IgD-negative memory B cell (primary cell): ENCODE data around the gene NRXN2. TPM values are rescaled to one million over a fixed set of nuclear protein-coding genes. Genes with fewer than 3 reads are reported as not detected.
"Not testable (repeated sequence)": the region's sequence is repeated elsewhere in the genome, so short reads cannot be mapped to it uniquely, and the experiment has no call there.

ENCODE experiments used
- H3K27ac Mint-ChIP-seq, 3 donors: one replicate each; pipeline ENCODE4 v1.8.0; 2020 to 2022; ENCODE audit warnings: mild to moderate bottlenecking in 3 of 3, mixed read lengths in 3 of 3, moderate library complexity in 1 of 3
- H3K27me3 Mint-ChIP-seq: one replicate; pipeline ENCODE4 v1.8.0; 2021; ENCODE audit warnings: mixed read lengths
- H3K36me3 Mint-ChIP-seq: one replicate; pipeline ENCODE4 v1.8.0; 2020; ENCODE audit warnings: mild to moderate bottlenecking, mixed read lengths
- H3K4me1 Mint-ChIP-seq, 3 donors: one replicate each; pipeline ENCODE4 v1.8.0; 2020 to 2022; ENCODE audit warnings: mixed read lengths in 3 of 3, mild to moderate bottlenecking in 1 of 3
- H3K4me3 Mint-ChIP-seq, 4 donors: one replicate each; pipeline ENCODE4 v1.8.0; 2020 to 2022; ENCODE audit warnings: mild to moderate bottlenecking in 4 of 4, mixed read lengths in 4 of 4, moderate library complexity in 3 of 4
- H3K9me3 Mint-ChIP-seq, 3 donors: one replicate each; pipeline ENCODE4 v1.8.0; 2020 to 2021; ENCODE audit warnings: mixed read lengths in 3 of 3, mild to moderate bottlenecking in 1 of 3
- polyA plus RNA-seq: library from polyadenylated mRNA; unstranded; fragments of 300-500 nt; fragmentation: Illumina TruSeq; gene quantifications from one replicate; pipeline ENCODE4 v1.2.3, GENCODE V29; 2021

NRXN2 gene
- polyA plus RNA-seq, 1 donor from 2014 or later, result not detected

- Mint-ChIP-seq H3K9me3 (no peaks in the 10 kb centered on the region), H3K27me3 (peaks cover 7% of the 10 kb centered on the region), H3K4me1 (peaks cover 0 to 4% (median 3%) of the 10 kb centered on the region in 3 donors), H3K36me3 (no peaks in the 10 kb centered on the region), H3K27ac (no peak overlapping the region), H3K4me3 (no peak overlapping the region)
Observed at GRCh38 chr11:64569300-64569970, 153.6 kb downstream of the NRXN2 start.

GRCh38 chr11:64568584-64569140 is 154.3 kb downstream of the NRXN2 start:
- no peak overlapping the region for H3K4me3 Mint-ChIP-seq
- H3K4me1 Mint-ChIP-seq, result peaks cover 0 to 4% (median 3%) of the 10 kb centered on the region in 3 donors
- peaks cover 6% of the 10 kb centered on the region for H3K27me3 Mint-ChIP-seq
- no peaks in the 10 kb centered on the region for H3K9me3 Mint-ChIP-seq
- H3K36me3 Mint-ChIP-seq, result no peaks in the 10 kb centered on the region
- no peak overlapping the region for H3K27ac Mint-ChIP-seq

DNA sequence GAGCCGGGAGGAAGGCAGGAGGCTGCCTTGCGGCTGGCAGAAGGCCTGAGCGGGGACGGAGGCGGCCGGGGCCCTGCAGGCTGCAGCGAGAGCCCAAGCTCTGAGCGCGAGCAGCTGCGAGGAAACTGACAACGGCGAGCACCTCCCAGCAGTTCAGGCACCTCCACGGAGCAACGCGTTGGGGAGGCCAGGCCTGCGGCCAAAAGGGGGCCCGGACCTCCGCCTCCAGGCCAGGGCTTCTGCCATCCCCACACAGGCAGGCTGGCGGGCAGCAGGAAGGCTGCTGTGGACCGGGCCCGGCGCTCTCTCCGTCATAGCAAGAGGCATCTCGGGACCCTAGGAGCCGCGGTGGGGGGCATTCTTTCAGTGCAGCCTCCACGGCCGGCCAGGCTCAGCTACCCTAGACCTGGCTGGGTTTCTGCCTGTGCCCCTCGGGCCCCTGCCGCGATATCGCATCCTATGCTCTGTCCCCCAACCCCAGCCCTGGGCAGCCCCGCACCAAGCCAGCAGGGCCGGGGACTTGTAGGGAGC is 154.9 kb downstream of the NRXN2 start:
- Mint-ChIP-seq H3K9me3 (no peaks in the 10 kb centered on the region), H3K27me3 (peaks cover 6% of the 10 kb centered on the region), H3K4me3 (no peak overlapping the region), H3K4me1 (peaks cover 0 to 4% (median 3%) of the 10 kb centered on the region in 3 donors), H3K27ac (no peak overlapping the region), H3K36me3 (no peaks in the 10 kb centered on the region)

DNA sequence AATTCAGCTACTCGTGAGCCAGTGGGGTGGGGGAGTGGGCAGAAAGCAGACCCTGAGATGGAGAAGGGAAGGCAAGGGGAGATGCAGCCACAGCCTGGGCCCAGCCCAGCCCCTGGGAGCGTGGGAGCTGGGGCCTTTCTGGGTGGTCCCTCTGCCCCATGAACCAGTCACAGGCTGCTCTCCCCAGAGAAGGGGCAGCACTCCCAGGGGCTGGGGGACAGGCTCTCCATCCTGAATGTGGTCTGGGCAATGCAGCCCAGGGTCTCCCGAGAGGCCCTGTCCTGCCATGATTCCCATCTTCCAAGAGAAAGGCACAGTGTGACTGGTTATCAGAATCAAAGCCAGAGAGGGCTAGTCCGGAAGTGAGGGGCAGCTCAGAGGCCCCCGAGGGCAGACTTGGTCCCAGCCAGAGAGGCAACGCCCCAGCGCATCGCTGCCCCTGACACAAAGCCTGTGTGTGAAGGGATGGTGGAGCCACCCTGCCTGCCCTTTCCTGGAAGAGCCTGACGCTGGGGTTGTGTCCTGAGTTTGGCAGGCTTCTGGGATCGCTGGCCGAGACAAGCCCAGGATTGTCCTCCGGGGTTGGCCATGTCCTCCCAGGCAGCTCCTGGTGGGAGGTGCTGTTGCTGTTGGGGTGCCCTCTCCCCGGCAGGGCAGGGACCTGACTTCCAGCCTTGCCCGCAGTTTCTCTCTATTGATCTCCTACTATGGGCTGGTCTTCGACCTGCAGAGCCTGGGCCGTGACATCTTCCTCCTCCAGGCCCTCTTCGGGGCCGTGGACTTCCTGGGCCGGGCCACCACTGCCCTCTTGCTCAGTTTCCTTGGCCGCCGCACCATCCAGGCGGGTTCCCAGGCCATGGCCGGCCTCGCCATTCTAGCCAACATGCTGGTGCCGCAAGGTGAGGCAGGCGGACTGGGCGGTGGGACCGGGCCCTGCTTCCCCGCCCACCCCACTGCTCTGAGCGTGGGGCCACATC is 155.8 kb downstream of the NRXN2 start:
- Mint-ChIP-seq H3K27ac (peak overlapping the region in 1 of 3 donors; percentile 69), H3K4me3 (no peak overlapping the region), H3K27me3 (no peaks in the 10 kb centered on the region), H3K9me3 (no peaks in the 10 kb centered on the region), H3K4me1 (peaks cover 0 to 4% (median 3%) of the 10 kb centered on the region in 3 donors), H3K36me3 (no peaks in the 10 kb centered on the region)

DNA sequence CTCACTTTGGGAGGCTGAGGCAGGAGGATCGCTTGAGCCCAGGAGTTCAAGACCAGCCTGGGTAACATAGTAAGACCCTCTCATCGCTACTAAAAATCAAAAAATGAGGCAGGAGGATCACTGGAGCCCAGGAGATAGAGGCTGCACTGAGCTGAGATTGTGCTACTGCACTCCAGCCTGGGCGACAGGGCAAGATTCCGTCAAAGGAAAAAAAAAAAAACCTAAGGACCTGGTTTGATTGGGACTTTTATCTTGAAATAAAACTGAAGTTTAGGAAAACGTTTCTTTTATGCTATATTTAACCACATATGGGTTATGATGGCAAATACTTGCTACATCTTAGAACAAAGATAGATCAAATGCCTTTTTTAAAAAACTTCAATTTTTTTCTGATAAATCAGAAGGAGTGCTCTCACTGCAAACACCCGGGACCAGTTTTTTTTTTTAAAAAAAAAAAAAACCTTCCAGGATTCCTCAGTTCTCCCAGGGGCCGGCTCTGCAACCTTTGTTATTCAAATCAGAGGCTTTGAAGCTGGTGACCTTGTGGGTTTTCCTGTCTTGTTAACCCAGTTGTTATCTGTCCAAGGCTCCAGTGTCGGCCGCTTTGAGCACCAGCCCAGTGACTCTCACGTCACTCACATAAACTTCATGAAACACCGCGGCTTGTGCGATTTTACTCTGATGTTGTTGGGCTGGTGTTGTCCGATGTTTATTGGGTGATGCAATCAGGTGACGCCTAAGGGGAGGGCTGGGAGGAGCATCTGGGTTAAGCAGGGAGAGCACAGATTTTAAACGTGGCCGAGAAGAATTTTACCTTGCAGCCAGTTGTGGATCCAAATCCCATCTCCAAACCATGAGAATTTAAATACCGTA is 156.7 kb downstream of the NRXN2 start:
- Mint-ChIP-seq H3K27ac (peak overlapping the region in 1 of 3 donors; percentile 69), H3K4me3 (no peak overlapping the region), H3K36me3 (no peaks in the 10 kb centered on the region), H3K9me3 (no peaks in the 10 kb centered on the region), H3K27me3 (no peaks in the 10 kb centered on the region), H3K4me1 (peaks cover 0 to 4% (median 3%) of the 10 kb centered on the region in 3 donors)

GRCh38 chr11:64564947-64565889 is 157.8 kb downstream of the NRXN2 start:
- Mint-ChIP-seq H3K4me3 (peak overlapping the region in 1 of 4 donors; percentile 41), H3K27me3 (peaks cover 3% of the 10 kb centered on the region), H3K9me3 (no peaks in the 10 kb centered on the region), H3K4me1 (peaks cover 0 to 4% (median 3%) of the 10 kb centered on the region in 3 donors), H3K36me3 (no peaks in the 10 kb centered on the region), H3K27ac (no peak overlapping the region)

GRCh38 chr11:64564419-64564818 is 158.6 kb downstream of the NRXN2 start:
- H3K9me3 Mint-ChIP-seq, result no peaks in the 10 kb centered on the region
- no peak overlapping the region for H3K27ac Mint-ChIP-seq
- no peak overlapping the region for H3K4me3 Mint-ChIP-seq
- H3K4me1 Mint-ChIP-seq, result peaks cover 0 to 4% (median 3%) of the 10 kb centered on the region in 3 donors
- H3K27me3 Mint-ChIP-seq, result peaks cover 3% of the 10 kb centered on the region
- H3K36me3 Mint-ChIP-seq, result no peaks in the 10 kb centered on the region

GRCh38 chr11:64563966-64564365 is 159.0 kb downstream of the NRXN2 start:
- Mint-ChIP-seq H3K4me3 (no peak overlapping the region), H3K27ac (no peak overlapping the region), H3K4me1 (peaks cover 0 to 4% (median 3%) of the 10 kb centered on the region in 3 donors), H3K36me3 (no peaks in the 10 kb centered on the region), H3K9me3 (no peaks in the 10 kb centered on the region), H3K27me3 (peaks cover 3% of the 10 kb centered on the region)

GRCh38 chr11:64562723-64563351 is 160.2 kb downstream of the NRXN2 start:
- Mint-ChIP-seq H3K4me1 (peaks cover 0 to 4% (median 3%) of the 10 kb centered on the region in 3 donors), H3K36me3 (no peaks in the 10 kb centered on the region), H3K27me3 (peaks cover 10% of the 10 kb centered on the region), H3K9me3 (no peaks in the 10 kb centered on the region), H3K4me3 (peak overlapping the region in 1 of 4 donors; percentile 30), H3K27ac (no peak overlapping the region)

- Mint-ChIP-seq H3K36me3 (peaks cover 2% of the 10 kb centered on the region), H3K9me3 (no peaks in the 10 kb centered on the region), H3K27ac (no peak overlapping the region), H3K27me3 (peaks cover 10% of the 10 kb centered on the region), H3K4me3 (no peak overlapping the region), H3K4me1 (peaks cover 0 to 4% (median 3%) of the 10 kb centered on the region in 3 donors)
Observed at GRCh38 chr11:64561984-64562722, 160.8 kb downstream of the NRXN2 start.

GRCh38 chr11:64561429-64561828 is 161.6 kb downstream of the NRXN2 start:
- H3K27me3 Mint-ChIP-seq, result peaks cover 10% of the 10 kb centered on the region
- not testable (repeated sequence) for H3K36me3 Mint-ChIP-seq, H3K4me1 Mint-ChIP-seq, H3K27ac Mint-ChIP-seq, H3K9me3 Mint-ChIP-seq, H3K4me3 Mint-ChIP-seq

DNA sequence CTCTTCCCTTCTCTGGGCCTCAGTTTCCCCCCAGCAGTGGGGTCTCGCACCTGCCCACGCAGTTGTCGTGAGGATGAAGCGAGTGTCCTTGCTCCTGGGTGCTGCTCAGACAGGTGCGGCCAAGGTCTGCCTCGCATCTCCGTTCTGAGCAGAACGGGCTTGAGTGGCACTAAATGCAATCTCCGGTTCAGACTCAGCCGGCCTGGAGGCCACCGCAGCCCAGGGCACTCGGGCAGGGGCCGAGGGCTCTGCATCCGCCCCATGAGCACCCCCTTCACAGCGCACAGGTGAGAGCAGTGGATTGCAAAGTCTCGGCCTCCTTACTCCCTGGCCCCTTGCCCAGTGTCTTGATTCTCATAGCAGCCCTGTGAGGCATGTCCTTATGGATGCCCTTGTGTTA is 162.1 kb downstream of the NRXN2 start:
- Mint-ChIP-seq H3K27me3 (peaks cover 10% of the 10 kb centered on the region), H3K4me1 (peaks cover 0 to 2% (median 0%) of the 10 kb centered on the region in 3 donors), H3K27ac (no peak overlapping the region), H3K9me3 (no peaks in the 10 kb centered on the region), H3K4me3 (no peak overlapping the region), H3K36me3 (peaks cover 2% of the 10 kb centered on the region)
